Astrocyte (in vitro differentiated cells and primary cell): Measurements from ENCODE around the gene KCNMB2. TPM values are rescaled to one million over a fixed set of nuclear protein-coding genes. Genes with fewer than 3 reads are reported as not detected.

Source experiments
- DNase-seq: peaks from one replicate; pipeline ENCODE4 v3.0.0-alpha.2; 2010; ENCODE audit warnings: low read depth
- FAIRE-seq: peaks from 2 replicates; lab custom pipeline; 2011; peaks lifted over from hg19 to GRCh38; lab: Jason Lieb, UNC
- H2AFZ ChIP-seq: 2 replicates; pipeline ENCODE4 v1.6.0; 2012; ENCODE audit warnings: low read depth, low read length, inconsistent platforms
- H3K27ac ChIP-seq: 2 replicates; pipeline ENCODE4 v1.5.1; 2011; ENCODE audit warnings: low read depth, low read length, inconsistent platforms
- H3K27me3 ChIP-seq: 2 replicates; pipeline ENCODE4 v1.6.0; 2011; ENCODE audit warnings: low read length, inconsistent platforms; ENCODE audit not compliant: insufficient read depth
- H3K36me3 ChIP-seq: 2 replicates; pipeline ENCODE4 v1.5.1; 2011; ENCODE audit warnings: low read length, inconsistent platforms; ENCODE audit not compliant: insufficient read depth
- H3K4me1 ChIP-seq: 2 replicates; pipeline ENCODE4 v1.5.1; 2011; ENCODE audit warnings: low read length, inconsistent platforms; ENCODE audit not compliant: insufficient read depth
- H3K4me2 ChIP-seq: 2 replicates; pipeline ENCODE4 v1.6.0; 2012; ENCODE audit warnings: low read length, inconsistent platforms
- H3K4me3 ChIP-seq: 2 replicates; pipeline ENCODE4 v1.5.1; 2011; ENCODE audit warnings: low read depth, mild to moderate bottlenecking, low read length, inconsistent platforms; ENCODE audit not compliant: insufficient read depth
- H3K79me2 ChIP-seq: 2 replicates; pipeline ENCODE4 v1.6.0; 2012; ENCODE audit warnings: mild to moderate bottlenecking, low read length, inconsistent platforms; ENCODE audit not compliant: insufficient read depth
- H3K9ac ChIP-seq: 2 replicates; pipeline ENCODE4 v1.6.0; 2012; ENCODE audit warnings: mild to moderate bottlenecking, low read length, inconsistent platforms
- H3K9me3 ChIP-seq: 2 replicates; pipeline ENCODE4 v1.5.1; 2012; ENCODE audit warnings: low read depth, mild to moderate bottlenecking, low read length, inconsistent platforms; ENCODE audit not compliant: insufficient read depth
- H4K20me1 ChIP-seq: 2 replicates; pipeline ENCODE4 v1.6.0; 2012; ENCODE audit warnings: low read length, inconsistent platforms; ENCODE audit not compliant: insufficient read depth
- H3K27ac Mint-ChIP-seq: one replicate; pipeline ENCODE4 v1.8.0; 2021; ENCODE audit warnings: mild to moderate bottlenecking, mixed read lengths; ENCODE audit not compliant: unreplicated experiment
- H3K27me3 Mint-ChIP-seq: one replicate; pipeline ENCODE4 v1.8.0; 2021; ENCODE audit warnings: low read depth, mixed read lengths; ENCODE audit not compliant: unreplicated experiment
- H3K36me3 Mint-ChIP-seq: one replicate; pipeline ENCODE4 v1.8.0; 2021; ENCODE audit warnings: low read depth, mixed read lengths; ENCODE audit not compliant: unreplicated experiment
- H3K4me1 Mint-ChIP-seq: one replicate; pipeline ENCODE4 v1.8.0; 2021; ENCODE audit warnings: low read depth, mixed read lengths; ENCODE audit not compliant: unreplicated experiment
- H3K4me3 Mint-ChIP-seq: one replicate; pipeline ENCODE4 v1.8.0; 2021; ENCODE audit warnings: mild to moderate bottlenecking, moderate library complexity, mixed read lengths; ENCODE audit not compliant: unreplicated experiment
- H3K9me3 Mint-ChIP-seq: one replicate; pipeline ENCODE4 v1.8.0; 2021; ENCODE audit warnings: mild to moderate bottlenecking, mixed read lengths; ENCODE audit not compliant: unreplicated experiment
- EZH2 ChIP-seq: IDR thresholded peaks from 2 replicates; pipeline ENCODE4 v1.6.1; 2012; ENCODE audit warnings: mild to moderate bottlenecking, low read length, inconsistent platforms; ENCODE audit not compliant: insufficient read depth
- total RNA-seq: library from RNA; stranded (reverse); gene quantifications from 2 replicates; pipeline ENCODE4 v1.2.1, GENCODE V29; 2021
- TF ChIP-seq, protein P1 (sequence below): IDR thresholded peaks from 2 replicates; pipeline ENCODE4 v1.5.1; 2011; ENCODE audit warnings: low read depth, mild to moderate bottlenecking, inconsistent platforms, low read length, moderate library complexity; ENCODE audit not compliant: insufficient read depth

Gene KCNMB2
- total RNA-seq, 1 donor from 2014 or later, result not detected

DNA sequence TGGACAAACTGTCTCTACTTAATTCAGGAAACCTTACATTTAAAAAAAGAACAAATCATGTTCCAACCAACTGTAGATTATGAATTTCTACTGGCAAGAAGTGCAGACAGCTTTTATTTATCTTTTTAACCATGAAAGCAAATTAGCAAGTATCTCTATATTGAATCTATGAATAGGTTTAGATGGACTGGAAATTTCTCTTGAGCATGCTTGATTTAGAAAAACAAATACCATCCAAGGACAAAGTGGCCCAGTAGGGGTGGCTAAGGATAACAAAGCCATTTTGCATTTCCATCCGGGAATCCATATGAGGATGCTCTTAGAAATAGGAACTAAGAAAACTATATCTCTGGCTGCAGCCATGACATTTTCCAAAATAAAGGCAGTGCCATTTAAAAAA lies 150.6 kb downstream of the KCNMB2 start:
- H3K9ac ChIP-seq, result no peak overlapping the region
- H3K4me3 ChIP-seq, result no peak overlapping the region
- no peak for TF ChIP-seq EZH2
- TF ChIP-seq, protein P1, sequence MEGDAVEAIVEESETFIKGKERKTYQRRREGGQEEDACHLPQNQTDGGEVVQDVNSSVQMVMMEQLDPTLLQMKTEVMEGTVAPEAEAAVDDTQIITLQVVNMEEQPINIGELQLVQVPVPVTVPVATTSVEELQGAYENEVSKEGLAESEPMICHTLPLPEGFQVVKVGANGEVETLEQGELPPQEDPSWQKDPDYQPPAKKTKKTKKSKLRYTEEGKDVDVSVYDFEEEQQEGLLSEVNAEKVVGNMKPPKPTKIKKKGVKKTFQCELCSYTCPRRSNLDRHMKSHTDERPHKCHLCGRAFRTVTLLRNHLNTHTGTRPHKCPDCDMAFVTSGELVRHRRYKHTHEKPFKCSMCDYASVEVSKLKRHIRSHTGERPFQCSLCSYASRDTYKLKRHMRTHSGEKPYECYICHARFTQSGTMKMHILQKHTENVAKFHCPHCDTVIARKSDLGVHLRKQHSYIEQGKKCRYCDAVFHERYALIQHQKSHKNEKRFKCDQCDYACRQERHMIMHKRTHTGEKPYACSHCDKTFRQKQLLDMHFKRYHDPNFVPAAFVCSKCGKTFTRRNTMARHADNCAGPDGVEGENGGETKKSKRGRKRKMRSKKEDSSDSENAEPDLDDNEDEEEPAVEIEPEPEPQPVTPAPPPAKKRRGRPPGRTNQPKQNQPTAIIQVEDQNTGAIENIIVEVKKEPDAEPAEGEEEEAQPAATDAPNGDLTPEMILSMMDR, result no peak
- H3K79me2 ChIP-seq, result no peaks in the 10 kb centered on the region
- H3K36me3 Mint-ChIP-seq, result no peaks in the 10 kb centered on the region
- H3K9me3 Mint-ChIP-seq, result no peaks in the 10 kb centered on the region
- no peak overlapping the region for H2AFZ ChIP-seq
- no peak overlapping the region for H3K27ac ChIP-seq
- DNase-seq (no peak), FAIRE-seq (no peak)
- H3K27ac Mint-ChIP-seq, result no peak overlapping the region
- H3K4me1 Mint-ChIP-seq, result no peaks in the 10 kb centered on the region
- H4K20me1 ChIP-seq, result no peaks in the 10 kb centered on the region
- H3K4me1 ChIP-seq, result no peaks in the 10 kb centered on the region
- no peaks in the 10 kb centered on the region for H3K36me3 ChIP-seq
- no peaks in the 10 kb centered on the region for H3K27me3 ChIP-seq
- H3K27me3 Mint-ChIP-seq, result peaks cover 2% of the 10 kb centered on the region
- H3K9me3 ChIP-seq, result peaks cover 3% of the 10 kb centered on the region
- H3K4me2 ChIP-seq, result no peak overlapping the region
- no peak overlapping the region for H3K4me3 Mint-ChIP-seq

DNA sequence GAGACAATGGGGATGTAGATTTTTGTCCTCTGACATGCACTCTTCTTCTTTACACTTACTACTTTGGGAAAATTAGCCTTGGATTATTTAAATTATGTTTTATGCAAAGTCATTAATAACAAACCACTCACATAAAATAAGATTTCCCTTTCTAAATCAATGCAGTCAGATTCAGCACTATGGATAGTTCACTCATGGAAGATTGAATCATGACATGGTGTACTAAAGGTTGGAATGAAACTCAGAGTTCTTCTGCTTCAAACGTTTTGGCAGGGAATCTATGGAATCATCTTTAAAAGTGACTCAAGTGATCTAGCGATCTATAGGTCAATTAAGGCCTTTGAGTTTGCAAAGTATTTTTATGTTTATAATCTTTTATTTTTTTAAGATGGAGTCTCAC lies 154.3 kb downstream of the KCNMB2 start:
- Mint-ChIP-seq H3K4me1 (no peaks in the 10 kb centered on the region), H3K27me3 (no peaks in the 10 kb centered on the region), H3K4me3 (no peak overlapping the region), H3K9me3 (peaks cover 2% of the 10 kb centered on the region), H3K27ac (no peak overlapping the region), H3K36me3 (no peaks in the 10 kb centered on the region)
- H3K4me2 ChIP-seq, result no peak overlapping the region
- TF ChIP-seq EZH2, result no peak
- TF ChIP-seq, protein P1, result no peak
- H3K9ac ChIP-seq, result no peak overlapping the region
- no peak for FAIRE-seq
- DNase-seq, result no peak
- no peaks in the 10 kb centered on the region for H3K27me3 ChIP-seq
- no peaks in the 10 kb centered on the region for H3K36me3 ChIP-seq
- H2AFZ ChIP-seq, result no peak overlapping the region
- no peaks in the 10 kb centered on the region for H3K79me2 ChIP-seq
- H4K20me1 ChIP-seq, result no peaks in the 10 kb centered on the region
- no peaks in the 10 kb centered on the region for H3K4me1 ChIP-seq
- H3K4me3 ChIP-seq, result no peak overlapping the region
- H3K27ac ChIP-seq, result no peak overlapping the region
- H3K9me3 ChIP-seq, result peaks cover 3% of the 10 kb centered on the region

DNA sequence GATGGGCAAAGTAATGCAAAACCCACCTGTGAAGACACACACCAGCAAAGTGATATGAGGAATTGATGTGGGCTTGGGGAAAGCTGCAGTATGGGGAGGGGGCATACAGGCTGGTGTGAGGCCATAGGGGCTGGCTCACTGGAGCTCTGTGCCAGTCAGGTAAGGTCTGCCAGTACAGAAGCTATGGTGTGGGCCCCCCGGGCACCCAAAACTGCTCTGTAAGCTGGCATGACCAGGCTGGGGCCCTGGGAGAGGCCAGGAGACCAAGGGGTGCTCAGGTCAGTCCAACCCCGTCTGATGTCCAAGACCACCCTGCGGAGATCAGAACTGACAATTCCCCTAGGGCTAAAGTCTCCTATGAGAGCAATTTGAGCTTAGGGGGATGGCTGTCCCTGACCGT lies 163.1 kb downstream of the KCNMB2 start:
- no peaks in the 10 kb centered on the region for H3K79me2 ChIP-seq
- FAIRE-seq, result no peak
- H3K4me2 ChIP-seq, result no peak overlapping the region
- H3K9ac ChIP-seq, result no peak overlapping the region
- peaks cover 9% of the 10 kb centered on the region for H3K4me1 ChIP-seq
- H3K27me3 ChIP-seq, result no peaks in the 10 kb centered on the region
- Mint-ChIP-seq H3K4me1 (peaks cover 3% of the 10 kb centered on the region), H3K9me3 (peaks cover 9% of the 10 kb centered on the region), H3K27me3 (no peaks in the 10 kb centered on the region), H3K4me3 (no peak overlapping the region), H3K27ac (no peak overlapping the region), H3K36me3 (no peaks in the 10 kb centered on the region)
- no peaks in the 10 kb centered on the region for H3K36me3 ChIP-seq
- DNase-seq, result no peak
- no peak overlapping the region for H3K27ac ChIP-seq
- H4K20me1 ChIP-seq, result no peaks in the 10 kb centered on the region
- no peak overlapping the region for H2AFZ ChIP-seq
- TF ChIP-seq, protein P1, result no peak
- no peak for TF ChIP-seq EZH2
- H3K4me3 ChIP-seq, result no peak overlapping the region
- peaks cover 3% of the 10 kb centered on the region for H3K9me3 ChIP-seq
